ENCODE results near the gene ZNF600.
"Not testable (repeated sequence)": the region's sequence is repeated elsewhere in the genome, so short reads cannot be mapped to it uniquely, and the experiment has no call there.

The ZNF600 gene

DNA sequence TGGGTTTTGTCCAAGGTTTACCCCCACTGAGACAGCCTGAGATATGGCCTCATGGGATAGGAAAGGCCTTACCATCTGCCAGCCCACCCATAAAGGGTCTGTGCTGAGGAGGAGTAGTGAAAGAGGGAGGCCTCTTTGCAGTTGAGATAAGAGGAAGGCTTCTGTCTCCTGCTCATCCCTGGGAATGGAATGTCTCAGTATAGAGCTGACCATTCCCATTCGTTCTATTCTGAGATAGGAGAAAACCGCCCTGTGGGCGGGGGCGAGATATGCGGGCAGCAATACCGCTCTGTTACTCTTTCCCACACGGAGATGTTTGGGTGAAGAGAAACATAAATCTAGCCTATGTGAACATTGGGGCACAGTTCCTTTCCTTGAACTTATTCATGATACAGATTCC is 45.2 kb downstream of the ZNF600 start:
- not testable (repeated sequence) for DNase-seq

DNA sequence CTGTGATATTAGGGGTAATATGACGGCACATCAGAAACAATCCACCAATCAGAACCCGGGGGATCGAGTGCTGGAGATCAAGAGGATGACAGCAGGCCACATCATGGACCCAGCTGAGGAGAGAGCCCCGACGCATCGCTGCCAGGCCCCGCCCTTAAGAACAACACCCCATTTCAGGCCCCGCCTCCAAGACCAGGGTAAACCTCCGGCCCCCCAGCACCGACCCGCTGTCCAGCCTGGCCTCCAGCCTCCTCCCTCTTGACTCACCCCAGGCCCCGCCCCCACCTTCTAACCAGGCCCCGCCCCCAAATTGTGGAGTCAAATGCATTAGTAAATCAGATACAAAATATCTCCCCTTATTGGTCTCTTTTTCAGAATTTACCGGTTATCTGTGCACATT is 47.0 kb downstream of the ZNF600 start:
- no peak for DNase-seq

DNA sequence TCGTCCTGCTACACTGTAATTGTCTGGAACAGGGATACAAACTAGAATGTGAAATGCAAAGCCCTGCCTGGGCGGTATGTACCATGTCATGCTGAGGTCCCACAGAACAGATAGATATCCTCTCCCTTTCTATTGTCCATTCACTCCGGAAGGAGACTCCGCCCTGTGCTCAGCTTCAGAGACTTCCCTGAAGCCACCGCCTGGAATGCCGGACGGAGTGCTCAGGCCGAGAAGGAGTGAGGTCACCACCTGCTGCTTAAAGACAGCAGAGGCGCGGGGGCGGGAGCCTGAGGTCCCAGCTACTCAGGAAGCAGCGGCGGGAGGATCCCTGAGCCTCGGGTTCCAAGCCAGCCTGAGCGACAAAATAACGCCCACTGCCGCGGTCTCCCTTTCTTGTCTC is 50.9 kb downstream of the ZNF600 start:
- DNase-seq, result no peak

DNA sequence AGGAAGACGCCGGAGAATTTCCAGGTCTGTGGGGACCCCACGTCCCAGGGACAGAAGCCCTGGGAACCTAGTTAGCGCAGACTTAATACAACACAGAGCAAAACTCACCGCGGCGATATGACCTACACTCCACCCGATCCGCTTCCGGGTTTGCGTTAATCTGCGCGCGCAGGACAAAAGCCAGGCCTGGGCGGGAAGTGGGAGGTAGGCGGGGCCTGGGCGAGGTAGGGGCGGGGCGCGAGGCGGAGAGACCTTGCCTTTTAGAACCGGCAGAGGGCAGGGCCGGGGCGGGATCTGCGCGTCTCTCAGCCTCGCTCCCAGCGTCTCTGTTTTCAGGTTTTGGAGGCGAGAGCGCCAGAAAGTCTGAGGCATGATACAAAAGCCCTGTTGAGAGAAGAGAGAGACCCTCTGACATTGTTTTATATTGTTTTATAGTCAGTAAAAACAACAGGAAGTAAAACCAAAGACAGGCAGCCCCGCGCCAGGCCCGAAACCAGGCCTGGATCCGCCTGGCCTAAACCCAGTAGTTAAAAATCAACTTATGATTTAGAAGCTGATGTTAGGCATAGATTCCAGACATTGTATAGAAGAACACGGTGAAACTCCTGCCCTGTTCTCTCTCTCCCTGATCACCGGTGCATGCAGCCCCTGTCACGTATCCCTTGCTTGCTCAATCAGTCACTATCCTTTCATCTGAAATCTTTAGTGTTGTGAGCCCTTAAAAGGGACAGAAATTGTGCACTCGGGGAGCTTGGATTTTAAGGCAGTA is 51.5 kb downstream of the ZNF600 start, which contains the start of gene ZNF611:
Gene ZNF611 (minus strand): TSS at position 152 of the 769 bp plus-strand sequence. CDS start 19,150 bp downstream, outside the sequence.
- peak; percentile 97 for DNase-seq

DNA sequence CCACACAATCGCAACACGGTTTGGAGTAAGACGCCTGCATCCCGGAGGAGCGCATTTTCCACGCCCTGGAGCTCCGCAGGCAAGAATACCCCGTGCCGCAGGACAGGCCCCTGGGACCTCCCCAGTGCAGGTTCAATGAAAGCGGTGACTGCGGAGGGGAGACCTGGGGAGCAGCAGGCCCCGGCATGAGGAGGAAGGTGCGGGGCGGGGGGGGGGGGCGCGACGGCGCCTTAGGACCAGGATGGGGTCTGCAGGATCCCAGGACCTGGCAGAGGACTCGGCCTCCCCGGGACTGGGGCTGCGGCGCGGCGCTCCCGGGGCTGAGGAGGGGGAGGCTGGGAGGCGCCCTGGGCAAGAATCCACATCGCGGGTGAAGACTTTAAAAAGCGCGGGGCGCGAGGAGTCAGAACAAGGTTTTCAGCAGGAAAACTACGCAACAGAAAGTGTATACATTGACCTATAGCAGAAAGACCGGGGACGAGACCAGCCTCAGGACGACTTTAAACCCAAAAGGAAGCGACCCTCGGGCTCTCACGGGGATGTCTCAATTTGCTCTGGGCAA is 52.2 kb downstream of the ZNF600 start:
- no peak for DNase-seq

DNA sequence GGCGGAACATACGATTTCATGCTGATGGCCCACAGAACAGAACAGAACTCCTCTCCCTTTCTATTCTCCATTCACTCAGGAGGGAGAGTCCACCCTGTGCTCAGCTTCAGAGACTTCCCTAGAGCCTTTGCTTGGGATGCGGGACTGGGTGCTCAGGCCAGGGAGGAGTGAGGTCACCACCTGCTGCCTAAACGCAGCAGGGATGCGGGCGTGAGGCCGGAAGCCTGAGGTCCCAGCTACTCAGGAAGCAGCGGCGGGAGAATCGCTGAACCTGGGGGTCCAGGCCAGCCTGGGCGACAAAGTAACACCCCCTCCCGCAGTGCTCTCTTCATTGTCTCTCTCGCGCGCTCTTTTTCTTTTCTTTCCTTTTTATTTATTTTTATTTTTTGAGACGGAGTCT is 60.5 kb downstream of the ZNF600 start:
- DNase-seq, result not testable (repeated sequence)

DNA sequence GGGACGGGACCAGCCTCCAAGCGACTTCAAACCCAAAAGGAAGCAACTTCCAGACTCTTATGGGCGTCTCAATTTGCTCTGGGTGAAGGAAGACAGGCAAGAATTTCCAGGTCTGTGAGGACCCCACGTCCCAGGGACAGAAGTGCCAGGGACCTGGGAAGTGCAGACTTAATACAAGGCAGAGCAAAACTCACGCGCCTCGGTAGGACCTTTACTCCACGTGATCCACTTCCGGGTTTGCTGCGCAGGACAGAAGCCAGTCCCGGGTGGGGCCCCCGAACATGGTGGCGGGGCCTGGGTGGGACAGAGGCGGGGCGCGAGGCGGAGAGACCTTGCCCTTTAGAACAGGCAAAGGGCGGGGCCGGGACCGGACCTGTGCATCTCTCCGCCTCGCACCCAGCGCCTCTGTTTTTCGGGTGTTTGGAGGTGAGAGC is 61.0 kb downstream of the ZNF600 start:
- DNase-seq, result no peak

DNA sequence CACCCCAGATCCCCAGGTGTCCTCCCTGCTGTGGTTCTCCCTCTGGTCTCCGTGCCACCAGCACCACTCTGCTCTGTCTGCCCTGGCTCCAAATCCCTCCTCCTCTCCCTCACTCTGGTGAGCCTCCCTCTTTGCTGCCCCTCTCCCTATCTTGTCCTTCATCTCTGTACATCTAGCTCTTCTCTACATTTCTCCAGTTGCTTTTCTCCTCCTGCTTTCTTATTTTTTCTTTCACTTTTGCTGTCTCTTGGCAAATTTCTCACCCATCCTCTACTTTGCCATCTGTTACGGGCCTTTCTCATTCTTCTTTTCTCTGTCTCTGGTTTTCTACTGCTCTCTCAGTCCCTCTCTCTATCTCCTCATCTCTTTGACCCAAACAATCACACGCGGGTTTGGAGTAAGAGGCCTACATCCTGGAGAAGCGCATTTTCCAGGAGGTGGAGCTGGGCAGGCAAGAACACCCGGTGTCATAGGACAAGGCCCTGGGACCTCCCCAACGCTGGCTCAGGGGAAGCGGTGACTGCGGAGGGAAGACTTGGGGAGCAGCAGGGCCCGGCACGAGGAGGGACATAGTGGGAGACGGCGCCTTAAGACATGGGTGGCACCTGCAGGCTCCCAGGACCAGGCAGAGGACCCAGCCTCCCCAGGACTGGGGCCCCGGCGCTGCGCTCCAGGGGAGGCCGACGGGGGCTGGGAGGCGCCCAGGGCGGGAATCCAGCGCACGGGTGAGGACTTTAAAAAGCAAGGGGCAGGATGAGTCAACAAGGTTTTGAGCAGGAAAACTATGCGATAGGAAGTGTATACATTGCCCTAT is 61.7 kb downstream of the ZNF600 start:
- DNase-seq, result no peak

DNA sequence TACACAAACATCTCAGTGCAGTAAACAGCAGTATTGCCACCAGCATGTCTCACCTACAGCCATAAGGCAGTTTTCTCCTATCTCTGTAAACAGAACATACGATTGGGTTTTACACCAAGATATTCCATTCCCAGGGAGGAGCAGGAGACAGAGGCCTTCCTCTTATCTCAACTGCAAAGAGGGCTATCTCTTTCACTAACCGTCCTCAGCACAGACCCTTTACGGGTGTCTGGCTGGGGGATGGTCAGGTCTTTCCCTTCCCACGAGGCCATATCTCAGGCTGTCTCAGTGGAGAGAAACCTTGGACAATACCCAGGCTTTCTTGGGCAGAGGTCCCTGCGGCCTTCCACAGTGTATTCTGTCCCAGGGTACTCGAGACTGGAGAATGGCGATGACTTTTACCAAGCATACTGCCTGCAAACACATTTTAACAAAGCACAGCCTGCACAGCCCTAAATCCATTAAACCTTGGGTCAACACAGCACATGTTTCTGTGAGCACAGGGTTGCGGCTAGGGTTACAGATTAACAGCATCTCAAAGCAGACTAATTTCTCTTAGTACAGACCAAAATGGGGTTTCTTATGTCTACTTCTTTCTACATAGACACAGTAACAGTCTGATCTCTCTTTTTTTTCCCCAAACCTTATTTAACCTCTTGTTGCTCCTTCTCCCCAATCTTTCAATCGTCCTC is 62.5 kb downstream of the ZNF600 start:
- DNase-seq, result not testable (repeated sequence)

DNA sequence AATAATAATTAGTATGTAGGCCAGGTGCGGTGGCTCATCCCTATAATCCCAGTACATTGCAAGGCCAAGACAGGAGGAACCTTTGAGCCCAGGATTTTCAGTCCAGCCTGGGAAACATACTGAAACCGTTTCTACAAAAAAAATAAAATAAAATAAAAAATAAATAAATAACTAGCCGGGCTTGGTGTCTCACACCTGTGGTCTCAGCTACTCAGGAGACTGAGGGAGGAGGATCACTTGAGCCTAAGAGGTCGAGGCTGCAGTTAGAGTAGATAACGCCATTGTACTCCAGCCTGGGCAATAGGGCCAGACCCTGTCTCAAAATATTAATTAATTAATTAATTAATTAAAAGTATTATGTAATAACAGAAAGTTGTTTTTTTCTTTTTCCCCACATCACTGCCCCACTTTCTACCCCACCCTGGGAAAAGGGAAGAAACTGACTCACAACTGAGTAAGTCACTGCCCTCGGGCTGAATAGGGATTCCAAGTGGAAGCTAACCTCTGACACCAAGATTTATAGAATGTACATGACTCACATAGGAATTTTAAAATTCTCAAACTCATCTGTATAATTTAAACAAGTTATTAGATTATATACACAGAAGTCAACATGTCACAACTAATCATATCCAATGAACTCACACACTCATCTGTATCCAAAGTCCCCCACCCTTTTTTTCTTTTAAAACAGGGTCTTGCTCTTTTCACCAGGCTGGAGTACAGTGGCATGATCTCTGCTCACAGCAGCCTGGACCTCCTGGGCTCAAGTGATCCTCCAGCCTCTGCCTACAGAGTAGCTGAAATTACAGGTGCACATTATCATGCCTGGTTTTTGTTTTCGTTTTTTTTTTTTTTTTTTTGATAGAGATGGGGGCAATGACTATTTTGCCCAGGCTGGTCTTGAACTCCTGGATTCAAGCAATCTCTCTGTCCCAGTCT is 64.3 kb downstream of the ZNF600 start:
- no peak for DNase-seq

DNA sequence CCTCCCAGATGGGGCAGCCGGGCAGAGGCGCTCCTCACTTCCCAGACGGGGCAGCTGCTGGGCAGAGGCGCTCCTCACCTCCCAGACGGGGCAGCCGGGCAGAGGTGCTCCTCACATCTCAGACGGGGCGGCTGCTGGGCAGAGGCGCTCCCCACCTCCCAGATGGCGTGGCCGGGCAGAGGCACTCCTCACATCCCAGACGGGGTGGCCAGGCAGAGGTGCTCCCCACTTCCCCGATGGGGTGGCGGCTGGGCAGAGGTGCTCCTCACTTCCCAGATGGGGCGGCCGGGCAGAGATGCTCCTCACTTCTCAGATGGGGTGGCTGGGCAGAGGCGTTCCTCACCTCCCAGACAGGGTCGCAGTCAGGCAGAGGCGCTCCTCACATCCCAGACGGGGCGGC is 66.0 kb downstream of the ZNF600 start:
- DNase-seq, result not testable (repeated sequence)

DNA sequence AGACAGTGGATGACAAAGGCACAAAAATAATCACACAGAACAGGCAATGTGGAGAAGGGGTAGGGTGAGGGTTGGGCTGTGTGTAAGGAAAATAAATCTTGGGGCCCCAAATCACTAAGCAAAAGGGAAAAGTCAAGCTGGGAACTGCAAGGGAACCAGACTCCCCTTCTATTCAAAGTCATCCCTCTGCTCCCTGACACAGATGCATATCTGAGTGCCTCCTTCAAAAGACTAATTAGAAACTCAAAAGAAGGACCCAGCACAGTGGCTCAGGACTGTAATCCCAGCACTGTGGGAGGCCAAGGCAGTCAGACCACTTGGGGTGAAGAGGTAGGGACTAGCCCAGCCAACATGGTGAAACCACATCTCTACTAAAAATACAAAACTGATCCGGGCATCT is 70.1 kb downstream of the ZNF600 start:
- no peak for DNase-seq

DNA sequence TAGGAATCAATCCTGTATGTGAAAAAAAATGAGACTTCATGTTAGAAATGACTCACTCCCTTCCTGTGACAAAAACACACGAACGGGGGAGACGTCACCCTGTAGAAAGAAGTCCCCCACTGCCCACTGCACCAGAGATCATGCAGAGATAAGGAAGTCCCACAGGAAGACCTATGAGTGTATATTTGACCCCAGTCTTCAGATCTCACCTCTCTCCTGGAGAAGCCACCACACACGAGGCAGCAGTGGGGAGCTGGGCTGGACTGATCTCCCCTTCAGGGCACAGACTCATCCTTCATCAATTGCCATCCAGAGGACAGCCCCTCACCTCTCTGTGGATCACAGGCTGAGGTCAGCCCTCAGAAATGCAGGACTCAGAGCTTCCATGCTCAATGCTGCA is 70.7 kb downstream of the ZNF600 start:
- peak; percentile 43 for DNase-seq

DNA sequence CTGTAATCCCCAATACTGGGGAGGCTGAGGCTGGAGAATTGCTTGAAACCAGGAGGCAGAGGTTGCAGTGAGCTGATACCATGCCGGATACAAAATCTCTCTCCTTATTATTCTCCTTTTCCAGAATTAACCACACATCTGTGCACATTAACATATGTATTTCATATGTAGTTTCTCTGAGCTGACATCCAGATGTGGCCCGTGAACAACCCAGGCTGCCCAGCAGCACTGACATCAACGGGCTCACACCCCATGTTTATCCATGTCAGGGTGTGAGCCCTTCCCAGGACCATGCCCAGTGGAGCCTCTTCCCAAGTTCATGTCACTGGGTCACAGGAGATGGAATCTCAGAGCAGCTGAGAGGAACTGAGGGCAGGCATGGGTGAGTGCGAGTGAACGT is 71.3 kb downstream of the ZNF600 start:
- not testable (repeated sequence) for DNase-seq

All from activated CD4-positive, alpha-beta T cell treated with anti-CD3 and anti-CD28 coated beads, Interleukin-2, Interleukin-6, amounts not matched to agents 100 ng/mL and 50 ng/mL, durations not matched to agents 16 hours and 8 hours (primary cell).